ENCODE results near the gene SLCO3A1.

DNA sequence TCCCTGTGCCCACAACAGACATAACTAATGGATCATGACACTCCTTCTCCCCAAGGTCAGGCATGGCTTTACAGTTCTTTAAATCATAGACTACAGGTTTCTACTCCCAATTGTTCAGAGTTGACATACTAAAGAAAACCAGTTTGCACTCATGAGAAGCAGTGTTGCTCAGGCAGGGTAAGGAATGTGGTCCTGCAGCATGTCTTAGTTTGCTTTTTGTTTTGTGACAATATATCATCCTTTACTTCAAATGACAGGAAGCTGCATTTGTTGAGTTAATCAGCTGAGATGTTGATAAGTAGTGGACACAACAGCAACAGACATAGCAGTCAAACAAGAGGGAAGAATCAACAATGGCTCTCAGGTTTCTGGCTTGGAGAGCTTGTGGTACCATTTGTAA lies 267.5 kb downstream of the SLCO3A1 start:
- no peak for TF ChIP-seq POLR2A (IDR thresholded peaks at IDR 0.05)
- TF ChIP-seq, protein P1, sequence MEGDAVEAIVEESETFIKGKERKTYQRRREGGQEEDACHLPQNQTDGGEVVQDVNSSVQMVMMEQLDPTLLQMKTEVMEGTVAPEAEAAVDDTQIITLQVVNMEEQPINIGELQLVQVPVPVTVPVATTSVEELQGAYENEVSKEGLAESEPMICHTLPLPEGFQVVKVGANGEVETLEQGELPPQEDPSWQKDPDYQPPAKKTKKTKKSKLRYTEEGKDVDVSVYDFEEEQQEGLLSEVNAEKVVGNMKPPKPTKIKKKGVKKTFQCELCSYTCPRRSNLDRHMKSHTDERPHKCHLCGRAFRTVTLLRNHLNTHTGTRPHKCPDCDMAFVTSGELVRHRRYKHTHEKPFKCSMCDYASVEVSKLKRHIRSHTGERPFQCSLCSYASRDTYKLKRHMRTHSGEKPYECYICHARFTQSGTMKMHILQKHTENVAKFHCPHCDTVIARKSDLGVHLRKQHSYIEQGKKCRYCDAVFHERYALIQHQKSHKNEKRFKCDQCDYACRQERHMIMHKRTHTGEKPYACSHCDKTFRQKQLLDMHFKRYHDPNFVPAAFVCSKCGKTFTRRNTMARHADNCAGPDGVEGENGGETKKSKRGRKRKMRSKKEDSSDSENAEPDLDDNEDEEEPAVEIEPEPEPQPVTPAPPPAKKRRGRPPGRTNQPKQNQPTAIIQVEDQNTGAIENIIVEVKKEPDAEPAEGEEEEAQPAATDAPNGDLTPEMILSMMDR (IDR thresholded peaks at IDR 0.05) = no peak
